ENCODE data around the gene SGMS1. TPM values are rescaled to one million over a fixed set of nuclear protein-coding genes. Genes with fewer than 3 reads are reported as not detected.

SGMS1 gene
- total RNA-seq, 4 donors from 2014 or later = 28.3 to 44.5 (median 41.7) TPM

DNA sequence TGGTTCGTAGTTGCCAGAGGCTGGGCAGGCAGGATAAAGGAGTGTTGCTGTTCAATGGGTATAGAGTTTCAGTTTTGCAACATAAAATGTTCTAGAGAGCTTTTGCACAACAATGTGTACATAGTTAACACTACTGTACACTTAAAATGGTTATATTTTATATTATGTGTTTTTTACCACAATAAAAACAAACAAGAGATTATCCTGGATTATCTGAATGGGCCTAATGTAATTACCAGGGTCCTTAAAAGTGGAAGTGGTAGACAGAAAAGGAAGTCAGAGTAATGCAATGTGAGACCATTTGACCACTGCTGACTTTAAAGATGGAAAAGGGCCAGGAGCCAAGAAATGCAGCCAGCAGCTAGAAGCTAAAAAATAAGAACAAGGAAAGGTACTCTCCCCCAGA lies 159.7 kb downstream of the SGMS1 start:
- Histone ChIP-seq H3K36me3 (no peaks in the 10 kb centered on the region), H3K9me3 (no peaks in the 10 kb centered on the region), H3K4me1 (peaks cover under 1 to 44% (median 20%) of the 10 kb centered on the region in 4 donors), H3K27ac (no peak overlapping the region), H3K4me3 (no peak overlapping the region), H3K27me3 (no peaks in the 10 kb centered on the region)
- intact Hi-C loops (cut with DNase I; ENCODE audit: low total_unique reads) = no loop called here
- in situ Hi-C loops (cut with MboI; ENCODE audit: low pct_ligation_motif_present in 1 of 4, low pct_unique_long_range_greater_than_20kb in 1 of 4, low sequenced_read_pairs in 3 of 4) = no loop called here
- no peak for DNase-seq
- no peak for TF ChIP-seq POLR2AphosphoS5 (IDR thresholded peaks at IDR 0.05)
- TF ChIP-seq POLR2A (IDR thresholded peaks at IDR 0.05) = no peak
- TF ChIP-seq, protein P1, sequence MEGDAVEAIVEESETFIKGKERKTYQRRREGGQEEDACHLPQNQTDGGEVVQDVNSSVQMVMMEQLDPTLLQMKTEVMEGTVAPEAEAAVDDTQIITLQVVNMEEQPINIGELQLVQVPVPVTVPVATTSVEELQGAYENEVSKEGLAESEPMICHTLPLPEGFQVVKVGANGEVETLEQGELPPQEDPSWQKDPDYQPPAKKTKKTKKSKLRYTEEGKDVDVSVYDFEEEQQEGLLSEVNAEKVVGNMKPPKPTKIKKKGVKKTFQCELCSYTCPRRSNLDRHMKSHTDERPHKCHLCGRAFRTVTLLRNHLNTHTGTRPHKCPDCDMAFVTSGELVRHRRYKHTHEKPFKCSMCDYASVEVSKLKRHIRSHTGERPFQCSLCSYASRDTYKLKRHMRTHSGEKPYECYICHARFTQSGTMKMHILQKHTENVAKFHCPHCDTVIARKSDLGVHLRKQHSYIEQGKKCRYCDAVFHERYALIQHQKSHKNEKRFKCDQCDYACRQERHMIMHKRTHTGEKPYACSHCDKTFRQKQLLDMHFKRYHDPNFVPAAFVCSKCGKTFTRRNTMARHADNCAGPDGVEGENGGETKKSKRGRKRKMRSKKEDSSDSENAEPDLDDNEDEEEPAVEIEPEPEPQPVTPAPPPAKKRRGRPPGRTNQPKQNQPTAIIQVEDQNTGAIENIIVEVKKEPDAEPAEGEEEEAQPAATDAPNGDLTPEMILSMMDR (IDR thresholded peaks at IDR 0.05) = no peak
- TF ChIP-seq EP300 (IDR thresholded peaks at IDR 0.05; ENCODE audit: low read depth) = no peak
- WGBS, 2 donors (ENCODE audit: low coverage in 1 of 2) = 60% methylated on average over 1 of the region's 1 CpG; no CpG with 5 or more reads in 1 of the 2 donors

DNA sequence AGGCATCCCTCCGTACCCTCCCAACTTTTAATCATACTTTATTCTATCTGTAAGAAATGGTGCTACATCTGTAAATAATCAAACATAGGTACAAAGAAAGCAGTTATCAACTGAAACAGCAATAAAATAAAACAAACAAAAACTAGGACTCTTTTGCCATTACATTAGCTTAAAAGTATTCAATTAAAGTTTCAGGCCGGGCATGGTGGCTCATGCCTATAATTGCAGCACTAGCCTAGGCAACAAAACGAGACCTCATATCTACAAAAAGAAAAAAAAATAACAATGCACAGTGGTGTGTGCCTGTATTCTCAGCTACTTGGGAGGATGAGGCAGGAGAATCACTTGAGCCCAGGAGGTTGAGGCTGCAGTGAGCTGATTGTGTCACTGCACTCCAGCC lies 161.9 kb downstream of the SGMS1 start:
- no peaks in the 10 kb centered on the region for H3K36me3 ChIP-seq
- intact Hi-C loops (cut with DNase I; ENCODE audit: low total_unique reads) = no loop called here

DNA sequence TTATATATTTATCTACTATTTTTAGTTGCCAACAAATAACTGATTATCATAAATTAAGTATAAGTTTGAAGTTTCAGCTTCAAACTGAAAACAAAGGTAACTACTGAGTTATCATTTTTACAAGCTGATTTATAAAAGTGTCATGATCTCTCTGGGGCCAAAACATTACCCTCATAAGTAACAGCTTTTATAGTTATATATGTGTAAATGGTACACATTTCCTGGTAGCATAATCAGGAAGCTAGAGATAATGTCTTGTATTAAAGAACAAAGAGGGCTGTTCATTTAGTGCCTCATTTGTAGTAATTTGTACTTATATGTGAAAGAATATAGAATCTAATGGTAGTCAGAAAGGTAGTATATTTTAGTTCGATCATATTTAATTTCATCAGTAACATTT lies 162.6 kb downstream of the SGMS1 start:
- peak overlapping the region in 2 of 4 donors; percentile 26 to 31 for H3K27ac ChIP-seq
- TF ChIP-seq EP300 (IDR thresholded peaks at IDR 0.05; ENCODE audit: low read depth) (no peak), POLR2A (IDR thresholded peaks at IDR 0.05) (no peak), POLR2AphosphoS5 (IDR thresholded peaks at IDR 0.05) (no peak)
- TF ChIP-seq, protein P1 (IDR thresholded peaks at IDR 0.05) = no peak

More for the DNA sequence above, 161.9 kb downstream of the SGMS1 start:
- Histone ChIP-seq H3K4me3 (no peak overlapping the region), H3K27me3 (no peaks in the 10 kb centered on the region), H3K4me1 (peaks cover 0 to 25% (median 15%) of the 10 kb centered on the region in 4 donors), H3K27ac (peak overlapping the region in 2 of 4 donors; percentile 26 to 31), H3K9me3 (no peaks in the 10 kb centered on the region)
- TF ChIP-seq EP300 (IDR thresholded peaks at IDR 0.05; ENCODE audit: low read depth) (no peak), POLR2A (IDR thresholded peaks at IDR 0.05) (no peak), POLR2AphosphoS5 (IDR thresholded peaks at IDR 0.05) (no peak)
- TF ChIP-seq, protein P1 (IDR thresholded peaks at IDR 0.05) = no peak
- WGBS, 2 donors (ENCODE audit: low coverage in 1 of 2) = 58 to 69% methylated on average over 2 to 3 of the region's 3 CpGs
- in situ Hi-C loops (cut with MboI; ENCODE audit: low pct_ligation_motif_present in 1 of 4, low pct_unique_long_range_greater_than_20kb in 1 of 4, low sequenced_read_pairs in 3 of 4) = no loop called here
- no peak for DNase-seq

DNA sequence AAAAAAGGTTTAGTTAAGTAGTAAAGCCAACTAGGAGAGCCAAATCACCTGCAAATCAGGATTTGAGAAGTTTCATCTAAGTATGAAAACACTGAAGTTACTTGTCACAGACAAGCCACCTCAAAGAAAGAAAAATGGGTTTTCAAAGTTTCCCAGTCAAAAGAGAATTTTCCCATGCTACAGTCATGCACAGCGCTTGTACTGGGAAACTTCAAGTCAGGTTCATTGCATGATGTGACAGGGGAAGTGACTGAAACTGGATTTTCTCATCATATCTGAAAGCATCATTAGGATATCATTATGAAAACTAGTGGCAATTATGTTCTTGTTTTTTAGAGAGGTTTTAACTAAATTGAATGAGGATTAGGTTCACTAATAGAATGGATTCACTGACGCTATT lies 167.0 kb downstream of the SGMS1 start:
- H3K36me3 ChIP-seq = no peaks in the 10 kb centered on the region
- no peak for DNase-seq
- peaks cover 0 to 17% (median 8%) of the 10 kb centered on the region in 4 donors for H3K4me1 ChIP-seq
- intact Hi-C loops (cut with DNase I; ENCODE audit: low total_unique reads) = no loop called here
- H3K9me3 ChIP-seq = no peaks in the 10 kb centered on the region
- 93 to 96% methylated on average over 2 of the region's 2 CpGs for WGBS, 2 donors (ENCODE audit: low coverage in 1 of 2)
- H3K27ac ChIP-seq = no peak overlapping the region
- in situ Hi-C loops (cut with MboI; ENCODE audit: low pct_ligation_motif_present in 1 of 4, low pct_unique_long_range_greater_than_20kb in 1 of 4, low sequenced_read_pairs in 3 of 4) = no loop called here
- no peaks in the 10 kb centered on the region for H3K27me3 ChIP-seq
- TF ChIP-seq EP300 (IDR thresholded peaks at IDR 0.05; ENCODE audit: low read depth) (no peak), POLR2A (IDR thresholded peaks at IDR 0.05) (no peak), POLR2AphosphoS5 (IDR thresholded peaks at IDR 0.05) (no peak)
- TF ChIP-seq, protein P1 (IDR thresholded peaks at IDR 0.05) = no peak
- H3K4me3 ChIP-seq = no peak overlapping the region

More for the DNA sequence above, 162.6 kb downstream of the SGMS1 start:
- in situ Hi-C loops (cut with MboI; ENCODE audit: low pct_ligation_motif_present in 1 of 4, low pct_unique_long_range_greater_than_20kb in 1 of 4, low sequenced_read_pairs in 3 of 4) = no loop called here
- Histone ChIP-seq H3K4me3 (no peak overlapping the region), H3K36me3 (no peaks in the 10 kb centered on the region), H3K4me1 (peaks cover 0 to 25% (median 15%) of the 10 kb centered on the region in 4 donors), H3K27me3 (no peaks in the 10 kb centered on the region), H3K9me3 (no peaks in the 10 kb centered on the region)
- intact Hi-C loops (cut with DNase I; ENCODE audit: low total_unique reads) = no loop called here
- WGBS, 2 donors (ENCODE audit: low coverage in 1 of 2) = 40 to 70% methylated on average over 1 of the region's 1 CpG
- DNase-seq = no peak

All from transverse colon (tissue), 4 donors.